IPS-18c (cell line): Measurements from ENCODE around the gene GRIK4.

Experiments used
- H3K4me3 ChIP-seq: 2 replicates; pipeline ENCODE4 v1.7.0; 2013; ENCODE audit warnings: low read depth, mild to moderate bottlenecking, low read length, moderate library complexity; ENCODE audit not compliant: insufficient read depth
- H3K9me3 ChIP-seq: one replicate; pipeline ENCODE4 v1.6.1; 2013; ENCODE audit warnings: mild to moderate bottlenecking, low read length, moderate library complexity; ENCODE audit not compliant: control insufficient read depth, insufficient read depth

The GRIK4 gene

DNA sequence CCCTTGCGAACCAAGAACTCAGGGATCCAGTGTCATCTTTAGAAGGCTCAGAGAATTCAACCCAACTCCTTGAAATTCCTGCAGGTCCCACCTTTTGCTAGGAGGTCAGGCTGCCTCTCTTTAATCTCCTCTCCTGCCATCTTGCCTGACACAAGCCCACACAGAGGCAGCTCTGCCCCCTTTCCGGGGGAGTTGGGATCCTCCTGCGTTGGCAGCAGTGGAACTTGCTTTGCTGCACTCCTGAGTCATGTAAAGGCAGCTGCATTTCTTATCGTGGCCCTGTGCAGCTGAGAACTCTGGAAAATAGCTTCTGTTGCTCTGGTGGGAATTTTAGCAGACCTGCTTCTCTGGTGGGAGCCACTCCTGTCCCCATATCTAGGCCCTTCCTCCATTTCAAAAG is 370.0 kb downstream of the GRIK4 start:
- H3K9me3 ChIP-seq = no peaks in the 10 kb centered on the region
- H3K4me3 ChIP-seq = no peak overlapping the region

DNA sequence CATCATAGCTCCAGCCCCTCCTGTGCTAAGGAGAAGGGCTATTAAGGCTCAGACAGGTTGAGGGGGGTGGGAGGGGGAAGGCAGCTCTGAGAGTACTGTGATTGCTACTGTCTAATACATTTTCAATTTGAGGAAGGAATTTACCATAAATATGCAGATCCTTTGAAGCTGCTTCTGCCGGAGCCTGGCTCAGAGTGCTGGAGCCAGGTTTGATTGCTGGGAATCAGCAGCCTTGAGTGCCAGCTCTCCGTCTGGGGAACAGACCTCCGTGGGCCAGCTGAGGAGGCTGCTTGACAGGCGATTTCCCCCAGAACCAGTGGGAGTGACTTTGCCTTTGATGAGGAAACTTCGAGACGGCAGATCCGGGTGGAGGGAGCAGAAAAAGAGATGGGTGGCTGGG is 370.6 kb downstream of the GRIK4 start:
- Histone ChIP-seq H3K9me3 (no peaks in the 10 kb centered on the region), H3K4me3 (no peak overlapping the region)

DNA sequence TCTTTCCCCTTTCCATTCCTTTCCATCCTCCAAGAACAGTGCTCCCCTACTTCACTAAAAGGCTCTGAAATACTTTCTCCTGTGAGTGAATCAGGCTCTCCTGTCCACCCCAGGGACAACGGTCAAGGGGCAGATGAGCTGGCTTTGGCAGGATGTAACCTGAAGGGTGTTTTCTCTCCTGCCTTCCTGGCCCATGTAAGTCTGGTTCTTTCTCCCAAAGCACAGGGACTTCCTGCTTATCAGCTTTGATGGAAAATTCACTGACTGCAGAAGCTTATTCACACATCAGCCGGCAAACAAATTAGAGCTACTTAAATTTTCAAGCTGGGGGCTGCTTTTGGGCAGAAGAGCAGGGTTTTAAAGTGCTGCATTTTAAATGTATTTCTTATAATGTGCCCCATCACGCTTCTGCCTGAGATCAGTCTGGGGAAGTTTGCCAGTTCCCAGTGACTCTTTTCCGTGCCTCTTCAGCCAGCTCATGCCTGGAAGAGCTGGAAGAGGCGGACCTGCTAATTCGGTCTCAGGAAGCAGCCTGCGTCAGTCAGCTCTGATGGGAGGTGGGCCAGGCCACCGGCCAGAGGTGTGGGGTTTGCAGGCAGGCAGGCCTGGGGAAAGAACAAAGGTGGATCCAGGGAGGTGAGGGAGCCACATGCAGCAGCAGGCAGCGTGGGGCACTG is 372.0 kb downstream of the GRIK4 start:
- H3K4me3 ChIP-seq = no peak overlapping the region
- no peaks in the 10 kb centered on the region for H3K9me3 ChIP-seq

DNA sequence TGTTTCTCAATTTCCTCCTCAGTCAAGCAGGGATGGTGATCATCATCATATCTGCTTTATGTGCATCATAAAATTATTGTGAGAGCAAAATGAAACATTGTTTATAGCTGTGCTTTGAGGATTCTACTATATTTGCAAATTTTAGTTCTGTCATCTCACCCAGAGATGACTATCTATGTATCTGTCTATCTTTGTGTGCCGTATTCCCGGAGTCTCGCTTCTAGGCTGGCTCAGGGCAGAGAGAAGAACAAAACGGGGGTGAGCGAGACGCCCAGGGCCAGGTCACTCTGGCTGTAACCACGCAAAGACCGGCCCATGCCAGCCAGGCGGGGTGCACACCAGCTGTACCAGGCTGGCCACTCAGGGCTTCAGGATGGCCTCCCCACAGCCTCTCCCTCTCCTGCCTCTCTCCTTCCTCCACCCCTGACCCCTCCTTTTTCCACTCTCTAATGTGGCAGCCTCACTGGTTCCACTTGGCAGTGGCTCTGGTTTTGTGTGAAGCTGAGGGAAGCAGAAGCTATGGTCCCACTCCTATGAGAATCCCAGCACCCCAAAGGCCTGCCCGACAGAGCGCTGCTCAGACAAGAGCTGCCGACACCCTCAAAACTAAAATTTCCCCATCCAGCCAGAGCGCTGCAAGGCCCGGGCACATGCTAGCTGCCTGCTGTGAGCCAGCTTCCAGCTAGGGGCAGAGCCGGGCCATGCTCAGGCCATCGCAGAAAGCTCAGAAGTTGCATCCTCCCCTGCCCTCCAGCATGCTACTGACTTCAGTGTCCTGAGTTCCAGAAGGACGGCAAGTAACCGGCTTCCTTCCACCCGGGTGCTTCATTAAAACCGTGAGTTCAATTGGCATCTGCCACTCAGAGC is 372.8 kb downstream of the GRIK4 start:
- no peak overlapping the region for H3K4me3 ChIP-seq
- no peaks in the 10 kb centered on the region for H3K9me3 ChIP-seq

DNA sequence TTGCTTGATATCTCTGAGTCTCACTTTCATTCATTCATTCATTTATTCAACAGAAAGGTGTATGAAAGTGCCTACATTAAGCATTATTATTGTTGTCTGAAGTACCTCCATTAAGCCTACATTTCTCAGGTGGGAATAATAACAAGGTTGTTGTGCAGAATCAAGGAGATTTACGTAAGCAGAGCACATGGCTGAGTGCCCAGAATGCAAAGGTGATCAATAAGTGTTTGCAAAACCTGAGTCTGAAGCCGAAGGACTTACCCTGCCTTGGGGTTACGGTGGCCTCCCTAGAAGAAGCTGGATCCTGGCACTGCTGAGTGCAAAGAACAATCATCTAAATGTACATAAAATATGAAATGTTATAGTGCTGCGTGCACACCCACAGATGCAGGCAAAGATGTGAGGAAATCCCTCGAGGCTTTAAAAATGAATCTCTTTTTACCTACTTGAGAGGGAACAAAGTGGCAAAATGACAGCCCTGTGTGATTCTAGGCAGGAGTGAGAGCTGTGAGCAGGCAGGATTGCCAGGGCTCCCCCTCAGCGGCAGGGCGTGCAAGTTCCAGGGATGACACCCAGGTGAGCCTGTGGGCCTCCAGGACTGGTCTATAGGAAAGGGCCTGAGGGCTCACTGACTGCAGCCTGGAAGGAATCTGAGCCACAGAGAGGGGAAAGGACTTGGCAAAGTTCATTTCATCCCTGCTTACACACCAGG is 379.2 kb downstream of the GRIK4 start:
- H3K4me3 ChIP-seq = no peak overlapping the region
- H3K9me3 ChIP-seq = no peaks in the 10 kb centered on the region

DNA sequence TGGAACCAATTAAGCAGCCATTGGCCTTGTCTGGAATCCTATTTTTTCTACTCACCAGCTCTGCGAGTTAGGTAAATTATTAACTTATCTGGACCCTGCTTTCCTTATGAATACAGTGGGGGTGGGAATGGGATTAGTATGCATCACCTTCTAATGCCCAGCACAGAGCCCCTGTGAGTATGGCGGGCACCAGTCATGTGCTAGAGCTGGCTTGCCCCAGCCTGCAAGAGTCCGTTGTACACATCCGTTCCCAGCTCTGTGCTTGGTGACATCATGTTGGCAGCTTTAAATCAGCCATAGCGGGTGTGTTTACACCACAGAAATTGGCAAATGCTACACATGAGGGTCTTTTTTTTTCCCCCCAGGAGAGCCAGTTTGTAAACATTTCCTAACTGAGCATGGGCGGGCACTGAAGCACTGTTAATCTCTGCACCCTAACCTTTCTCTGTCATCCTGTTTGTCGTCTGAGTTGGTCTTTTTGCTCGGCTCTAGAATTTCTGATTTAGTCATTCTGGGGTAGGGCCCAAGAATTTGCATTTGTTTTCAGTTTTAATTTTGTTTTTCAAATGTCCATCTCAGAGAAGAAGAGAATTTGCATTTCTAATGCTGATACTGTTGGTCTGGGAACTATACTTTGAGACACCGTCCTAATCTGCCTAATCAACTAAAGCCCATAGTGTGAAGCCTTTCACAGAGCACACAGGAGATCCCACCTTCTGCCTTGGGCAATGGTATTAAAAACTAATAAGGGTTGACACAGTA is 382.1 kb downstream of the GRIK4 start:
- H3K4me3 ChIP-seq = no peak overlapping the region

DNA sequence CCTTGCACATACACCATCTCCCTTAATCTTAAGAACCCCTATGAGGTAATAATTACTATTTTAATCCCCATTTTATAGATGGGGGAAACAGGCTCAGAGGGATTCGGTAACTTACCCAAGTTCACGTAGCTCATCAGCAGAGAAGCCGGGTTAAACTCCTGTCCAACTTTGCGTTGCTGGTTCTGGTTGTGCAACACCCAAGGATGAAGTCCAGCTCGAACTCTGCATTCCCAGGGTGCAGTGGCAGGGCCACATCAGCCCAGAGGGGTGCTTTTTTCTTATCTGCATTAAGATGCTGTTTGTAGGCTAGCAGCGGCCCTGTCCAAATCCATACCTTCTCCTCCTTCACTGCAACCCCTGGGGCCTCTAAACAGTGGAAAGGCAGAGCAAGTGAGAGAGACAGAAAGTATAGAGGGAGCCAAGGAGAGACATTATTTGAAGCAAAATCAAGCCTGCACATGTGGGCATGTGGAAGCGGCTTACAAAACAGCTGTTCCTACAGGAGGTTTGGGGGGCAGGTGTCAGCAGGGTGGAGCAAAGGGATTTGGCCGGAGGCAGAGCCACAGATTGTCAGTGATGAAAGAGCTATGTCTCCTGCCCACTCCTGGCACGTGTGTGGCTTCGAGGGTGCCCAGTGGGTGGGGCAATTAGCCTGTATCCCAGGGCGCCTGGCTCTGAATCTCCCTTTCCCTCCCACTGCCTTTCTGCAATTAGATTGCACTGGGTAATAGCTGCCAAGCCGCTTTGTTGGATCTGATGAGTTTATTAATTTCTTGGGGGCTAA is 382.8 kb downstream of the GRIK4 start:
- Histone ChIP-seq H3K9me3 (no peaks in the 10 kb centered on the region), H3K4me3 (no peak overlapping the region)

More for the DNA sequence above, 382.1 kb downstream of the GRIK4 start:
- no peaks in the 10 kb centered on the region for H3K9me3 ChIP-seq

DNA sequence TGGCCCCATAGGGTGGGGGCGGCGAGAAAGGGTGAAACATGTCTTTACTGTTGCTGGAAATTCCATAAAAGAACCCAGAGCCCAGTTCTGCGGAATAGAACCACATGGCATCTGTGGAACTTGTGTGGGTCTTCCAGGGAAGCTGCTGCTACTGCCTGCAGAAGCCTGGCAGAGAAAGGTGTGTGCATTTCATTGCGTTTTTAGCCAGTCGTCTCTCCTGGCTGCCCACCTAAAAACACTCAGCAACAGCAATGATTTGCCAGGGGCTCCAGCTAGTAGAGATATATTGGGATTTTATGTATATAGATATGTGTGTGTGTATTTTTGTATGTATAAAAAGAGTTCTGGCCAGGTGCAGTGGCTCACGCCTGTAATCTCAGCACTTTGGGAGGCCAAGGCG is 385.1 kb downstream of the GRIK4 start:
- Histone ChIP-seq H3K9me3 (no peaks in the 10 kb centered on the region), H3K4me3 (no peak overlapping the region)

DNA sequence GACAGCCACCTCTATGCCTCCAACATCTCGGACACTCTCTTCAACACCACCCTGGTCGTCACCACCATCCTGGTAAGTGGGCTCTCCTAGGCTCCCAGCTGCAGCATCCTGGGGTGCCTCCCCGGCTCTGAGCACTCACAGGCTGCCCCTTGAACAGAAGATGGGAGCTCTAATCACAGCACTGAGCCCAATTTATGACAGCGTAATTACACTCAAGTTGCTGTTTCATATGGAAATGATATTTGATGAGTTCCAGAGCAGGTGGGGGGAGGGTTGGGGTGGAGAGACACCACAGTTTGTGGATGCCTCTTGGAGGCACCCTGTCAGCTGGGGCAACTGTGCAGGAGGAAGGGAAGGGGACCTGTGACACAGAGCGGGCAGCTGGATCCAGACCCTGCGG is 387.0 kb downstream of the GRIK4 start:
- Histone ChIP-seq H3K4me3 (no peak overlapping the region), H3K9me3 (no peaks in the 10 kb centered on the region)

DNA sequence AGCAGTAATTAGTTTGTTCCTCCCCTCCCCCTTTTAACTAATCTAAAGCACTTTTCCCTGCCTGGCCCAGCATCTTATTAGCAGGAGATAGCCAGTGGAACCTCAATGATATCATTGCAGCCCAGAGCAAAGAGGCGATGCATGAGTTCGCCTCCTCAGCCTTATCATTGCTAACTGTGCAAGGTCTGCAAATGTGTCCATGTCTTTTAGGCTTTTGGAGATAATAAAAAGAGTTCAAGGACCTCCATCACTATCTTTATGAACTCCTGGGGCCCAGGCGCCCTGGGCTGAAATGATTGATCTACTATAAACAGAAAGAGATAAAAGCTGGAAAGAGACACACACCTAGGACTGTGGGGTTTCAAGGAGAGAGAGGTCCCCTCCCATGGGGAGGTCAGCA is 388.2 kb downstream of the GRIK4 start:
- H3K4me3 ChIP-seq = no peak overlapping the region
- no peaks in the 10 kb centered on the region for H3K9me3 ChIP-seq

DNA sequence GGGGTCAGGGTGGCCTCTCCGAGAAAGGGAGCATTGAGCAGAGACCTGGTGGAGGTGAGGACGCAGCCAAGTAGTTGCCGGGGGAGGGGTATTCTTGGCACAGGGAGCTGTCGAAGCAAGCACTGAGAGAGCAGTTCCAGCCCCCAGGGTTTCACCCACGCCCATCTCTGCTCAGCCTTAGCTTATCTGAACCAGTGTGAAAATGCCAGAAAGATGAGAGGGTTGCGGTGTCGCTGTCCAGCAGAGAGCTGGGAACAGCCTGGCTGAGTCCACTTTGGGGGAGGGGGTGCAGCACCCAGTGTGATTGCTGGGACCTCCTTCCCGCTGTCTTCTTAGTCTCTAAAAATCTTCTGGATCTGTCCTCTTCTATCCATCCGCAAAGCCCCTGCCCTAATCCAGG is 389.1 kb downstream of the GRIK4 start:
- Histone ChIP-seq H3K4me3 (no peak overlapping the region), H3K9me3 (no peaks in the 10 kb centered on the region)

DNA sequence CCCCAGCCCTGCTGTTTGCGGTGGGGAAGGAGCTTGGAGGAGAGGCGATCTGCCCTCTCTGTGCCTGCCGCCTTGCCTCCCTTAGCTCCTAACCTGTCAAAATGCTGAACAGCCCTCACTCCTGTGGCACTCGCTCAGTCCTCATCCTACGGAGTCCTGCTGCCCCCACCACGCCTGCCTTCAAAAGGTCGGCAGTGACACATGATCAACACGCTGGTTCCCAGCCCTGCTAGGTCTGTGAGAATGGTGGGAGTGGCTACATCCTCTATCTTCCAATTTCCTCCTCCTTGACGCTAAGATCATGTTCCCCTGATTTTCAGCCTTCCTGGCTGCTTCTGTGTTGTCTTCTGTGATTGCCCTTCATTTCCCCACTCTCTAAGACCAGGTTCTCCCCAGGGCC is 392.1 kb downstream of the GRIK4 start:
- no peak overlapping the region for H3K4me3 ChIP-seq

DNA sequence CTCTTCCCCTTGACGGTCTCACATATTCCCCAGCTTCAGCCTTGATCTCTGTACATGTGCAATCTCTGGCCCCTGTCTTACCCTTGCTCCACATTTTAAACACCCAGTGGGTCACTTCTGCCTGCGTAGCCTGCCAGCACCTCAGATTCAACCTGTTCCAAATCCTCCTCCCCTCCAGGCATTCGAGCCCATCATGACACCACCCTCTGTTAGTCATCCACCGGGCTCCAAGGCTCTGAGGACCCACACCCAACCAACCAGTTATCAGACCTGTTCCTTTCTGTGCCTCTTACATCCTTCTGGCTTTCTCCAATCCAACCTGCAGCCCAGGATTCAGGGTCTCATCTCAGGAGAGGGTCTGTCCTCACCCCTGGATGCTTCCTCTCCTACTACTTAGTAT is 392.6 kb downstream of the GRIK4 start:
- Histone ChIP-seq H3K9me3 (no peaks in the 10 kb centered on the region), H3K4me3 (no peak overlapping the region)

More for the DNA sequence above, 392.1 kb downstream of the GRIK4 start:
- H3K9me3 ChIP-seq = no peaks in the 10 kb centered on the region

DNA sequence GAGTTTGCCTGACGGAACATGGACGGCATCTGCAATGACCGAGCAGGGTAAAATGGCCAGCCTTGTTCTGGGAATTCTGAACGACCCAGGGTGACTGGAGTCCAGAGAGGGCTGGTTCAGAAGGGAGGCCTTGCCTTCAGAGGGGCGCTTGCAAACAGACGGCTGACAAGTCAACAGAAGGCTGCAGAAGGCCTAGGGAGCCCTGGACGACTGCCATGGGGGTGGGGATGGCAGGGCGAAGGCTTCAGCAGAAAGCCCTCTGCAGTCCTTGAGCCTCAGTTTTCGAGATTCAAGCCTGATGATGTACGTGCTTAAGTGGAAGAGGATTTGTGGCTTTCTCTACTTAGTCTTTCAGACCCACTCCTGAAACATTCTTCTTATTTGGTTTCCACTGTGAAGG is 395.2 kb downstream of the GRIK4 start:
- H3K9me3 ChIP-seq = no peaks in the 10 kb centered on the region
- no peak overlapping the region for H3K4me3 ChIP-seq

DNA sequence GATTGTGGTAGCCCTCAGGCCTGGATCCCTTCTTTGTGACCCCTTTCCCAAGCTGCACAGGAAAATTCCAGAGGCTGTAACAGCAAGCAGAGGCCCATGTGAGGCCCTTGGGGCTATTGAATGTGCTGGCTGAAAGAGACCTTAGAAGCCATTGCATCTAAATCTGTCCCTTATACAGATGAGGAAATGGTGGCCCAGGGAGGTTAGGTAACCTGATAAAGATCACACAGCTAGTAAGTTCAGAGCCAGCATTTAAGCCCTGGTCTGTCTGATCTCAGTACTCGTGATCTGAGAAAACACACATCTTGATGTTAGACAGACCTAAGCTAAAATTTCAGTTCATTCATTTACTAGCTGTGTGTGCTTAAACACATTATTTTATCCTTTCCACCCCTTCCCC is 396.4 kb downstream of the GRIK4 start:
- no peaks in the 10 kb centered on the region for H3K9me3 ChIP-seq
- no peak overlapping the region for H3K4me3 ChIP-seq

DNA sequence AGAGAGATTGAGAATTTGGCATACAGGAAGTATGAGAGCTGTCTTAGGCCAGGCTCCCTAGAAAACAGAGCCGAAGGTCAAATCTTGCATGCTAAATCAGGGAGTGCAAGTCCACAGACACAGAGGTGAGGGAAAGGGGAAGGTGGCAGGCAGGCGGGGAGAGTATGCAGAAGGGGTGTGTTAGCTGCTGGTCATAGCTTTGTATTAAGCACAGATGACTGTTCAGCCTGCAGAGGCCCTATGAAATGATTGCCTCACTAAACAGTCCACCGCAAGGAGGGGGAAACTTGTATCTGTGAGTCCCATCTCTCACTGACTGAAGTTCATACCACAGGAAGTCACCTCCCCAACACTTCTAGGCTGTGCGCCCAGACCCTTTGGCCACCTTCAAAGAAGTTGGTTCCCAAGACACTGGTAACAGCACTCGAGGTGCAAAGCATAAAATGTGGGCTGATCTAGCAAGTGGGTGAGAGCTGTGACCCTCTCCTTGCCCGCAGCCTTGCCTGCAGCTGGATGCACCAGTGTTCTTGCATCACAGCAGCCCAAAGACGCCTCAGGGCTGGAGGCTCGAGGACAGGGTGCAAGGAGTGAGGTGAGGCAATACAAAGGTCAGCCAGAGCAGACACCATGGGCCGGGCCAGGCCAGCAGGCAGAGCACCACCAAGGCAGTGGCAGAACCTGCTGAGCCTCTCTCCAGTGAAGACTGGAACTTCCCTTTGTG is 397.1 kb downstream of the GRIK4 start:
- no peak overlapping the region for H3K4me3 ChIP-seq
- H3K9me3 ChIP-seq = no peaks in the 10 kb centered on the region
